ENCODE results near the gene CNTN5. TPM values are rescaled to one million over a fixed set of nuclear protein-coding genes. Genes with fewer than 3 reads are reported as not detected.

Gene CNTN5
- polyA plus RNA-seq, 1 of the 3 experiments (the other 2 are of a cell fraction), result not detected

DNA sequence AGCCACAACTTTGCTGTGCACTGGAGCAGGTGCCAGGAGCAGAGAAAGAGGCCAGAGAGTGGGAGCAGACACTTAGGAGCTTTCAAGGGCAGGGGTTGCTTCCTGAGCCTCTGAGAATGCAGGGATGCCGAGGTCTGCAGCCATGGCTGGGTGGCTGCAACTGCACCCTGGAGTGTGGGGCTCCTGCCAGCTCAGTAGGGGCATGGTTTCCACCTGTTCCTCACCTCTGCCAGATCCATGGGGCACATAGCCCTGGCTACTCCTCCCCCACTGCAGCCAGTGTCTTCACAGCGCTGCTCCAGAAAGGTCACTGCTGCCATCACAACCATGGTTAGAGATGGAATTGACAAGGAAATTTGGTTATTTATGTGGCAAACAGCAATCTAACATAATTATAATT, 404.8 kb downstream of the CNTN5 start:
- TF ChIP-seq SMC3 (IDR thresholded peaks at IDR 0.05; ENCODE audit: low read depth, low read length) (no peak), YY1 (IDR thresholded peaks at IDR 0.05; ENCODE audit: low read depth) (no peak), TEAD4 (IDR thresholded peaks at IDR 0.05; ENCODE audit: borderline replicate concordance, insufficient read depth) (no peak), RXRA (IDR thresholded peaks at IDR 0.05; ENCODE audit: borderline replicate concordance, low read depth) (no peak), TAF1 (IDR thresholded peaks at IDR 0.05; ENCODE audit: borderline replicate concordance, low read depth, low read length) (no peak), RAD21 (IDR thresholded peaks at IDR 0.05; ENCODE audit: low read length) (no peak), GABPA (IDR thresholded peaks at IDR 0.05; ENCODE audit: low read depth) (no peak), EZH2phosphoT487 (IDR thresholded peaks at IDR 0.05; ENCODE audit: borderline replicate concordance, low read depth) (no peak), NRF1 (IDR thresholded peaks at IDR 0.05; ENCODE audit: low read depth, low read length) (no peak), MXI1 (IDR thresholded peaks at IDR 0.05; ENCODE audit: low read depth, low read length) (no peak), TCF12 (IDR thresholded peaks at IDR 0.05) (no peak), RCOR1 (IDR thresholded peaks at IDR 0.05; ENCODE audit: low read length) (no peak), SIN3A (IDR thresholded peaks at IDR 0.05; ENCODE audit: borderline replicate concordance, low read depth, low read length) (no peak), GATA2 (CRISPR knock-in tag; IDR thresholded peaks at IDR 0.05) (no peak), NFIC (IDR thresholded peaks at IDR 0.05; ENCODE audit: borderline replicate concordance) (no peak)
- TF ChIP-seq, protein P1, sequence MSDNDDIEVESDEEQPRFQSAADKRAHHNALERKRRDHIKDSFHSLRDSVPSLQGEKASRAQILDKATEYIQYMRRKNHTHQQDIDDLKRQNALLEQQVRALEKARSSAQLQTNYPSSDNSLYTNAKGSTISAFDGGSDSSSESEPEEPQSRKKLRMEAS (IDR thresholded peaks at IDR 0.05; ENCODE audit: low read depth), result no peak
- TF ChIP-seq, protein P2, sequence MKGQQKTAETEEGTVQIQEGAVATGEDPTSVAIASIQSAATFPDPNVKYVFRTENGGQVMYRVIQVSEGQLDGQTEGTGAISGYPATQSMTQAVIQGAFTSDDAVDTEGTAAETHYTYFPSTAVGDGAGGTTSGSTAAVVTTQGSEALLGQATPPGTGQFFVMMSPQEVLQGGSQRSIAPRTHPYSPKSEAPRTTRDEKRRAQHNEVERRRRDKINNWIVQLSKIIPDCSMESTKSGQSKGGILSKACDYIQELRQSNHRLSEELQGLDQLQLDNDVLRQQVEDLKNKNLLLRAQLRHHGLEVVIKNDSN (IDR thresholded peaks at IDR 0.05; ENCODE audit: borderline replicate concordance, low read depth), result no peak

DNA sequence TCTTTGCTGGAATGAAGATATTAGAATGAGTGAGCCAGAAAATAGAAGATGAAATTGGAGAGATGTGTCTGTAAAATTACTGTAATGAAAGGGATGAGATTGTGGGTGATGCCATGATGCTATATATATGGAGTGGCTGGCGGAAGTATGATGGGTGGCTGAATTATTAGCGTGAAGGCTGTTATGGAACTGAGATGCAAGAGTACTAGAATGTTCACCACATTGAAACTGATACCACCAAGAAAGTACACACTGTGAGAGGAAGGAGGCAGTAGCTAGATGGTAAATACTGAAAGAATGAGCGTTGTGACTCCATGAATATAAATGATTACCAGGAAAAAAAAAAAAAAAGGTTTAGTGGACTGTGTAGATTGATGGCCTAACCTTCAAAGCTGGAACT, 411.9 kb downstream of the CNTN5 start:
- H3K9me2 ChIP-seq, result no peaks in the 10 kb centered on the region; the same call in 1 of the 2 replicates
- H4K20me1 ChIP-seq (ENCODE audit: insufficient read depth), result no peaks in the 10 kb centered on the region
- H2AFZ ChIP-seq (ENCODE audit: low read depth), result peak overlapping the region; percentile 22; the same call in 1 of the 2 replicates
- H3K9ac ChIP-seq, result no peak overlapping the region
- no peak overlapping the region for H3K4me2 ChIP-seq
- H3K9me3 ChIP-seq, result no peaks in the 10 kb centered on the region
- ChIA-PET CTCF (interaction anchor here (1.0 kb wide), 1 partner anchor 69 kb away, joined by 3 read pairs; no protein-coding TSS in a partner anchor), POLR2A (no interaction called here)
- H3K27me3 ChIP-seq (ENCODE audit: insufficient read depth), result peaks cover 4% of the 10 kb centered on the region; the same call in 1 of the 2 replicates
- H3K79me2 ChIP-seq (ENCODE audit: insufficient read depth), result no peaks in the 10 kb centered on the region
- DNase-seq, result no peak
- no peaks in the 10 kb centered on the region for H3F3A ChIP-seq (replicated peaks; ENCODE audit: insufficient read depth)
- no peaks in the 10 kb centered on the region for H3K4me1 ChIP-seq (ENCODE audit: control insufficient read depth in 1 of 2, insufficient read depth in 2 of 2, low read depth in 1 of 2, low read length in 1 of 2)
- no peak for TF ChIP-seq EZH2phosphoT487 (IDR thresholded peaks at IDR 0.05; ENCODE audit: borderline replicate concordance, low read depth)
- WGBS (ENCODE audit: low lambda C conversion rate), result 17% methylated on average over 3 of the region's 3 CpGs
- H3K4me3 ChIP-seq (ENCODE audit: low read depth in 2 of 2, low read length in 1 of 2), result no peak overlapping the region
- H3K27ac ChIP-seq (ENCODE audit: low read depth in 2 of 2, low read length in 1 of 2), result no peak overlapping the region
- no peaks in the 10 kb centered on the region for H3K36me3 ChIP-seq (replicated peaks in 1 of 2; ENCODE audit: control insufficient read depth in 1 of 2, insufficient read depth in 2 of 2, low read length in 1 of 2)

More for the DNA sequence above, 404.8 kb downstream of the CNTN5 start:
- no peaks in the 10 kb centered on the region for H3K27me3 ChIP-seq (ENCODE audit: insufficient read depth)
- no peak overlapping the region for H2AFZ ChIP-seq (ENCODE audit: low read depth)
- no peaks in the 10 kb centered on the region for H3K79me2 ChIP-seq (ENCODE audit: insufficient read depth)
- ChIA-PET POLR2A (no interaction called here), CTCF (no interaction called here)
- no peak for DNase-seq
- WGBS (ENCODE audit: low lambda C conversion rate), result 0% methylated on average over 1 of the region's 2 CpGs
- no peaks in the 10 kb centered on the region; a peak in 1 of 4 replicates for H3K4me1 ChIP-seq (ENCODE audit: control insufficient read depth in 1 of 2, insufficient read depth in 2 of 2, low read depth in 1 of 2, low read length in 1 of 2)
- no peak overlapping the region for H3K4me2 ChIP-seq
- H3K4me3 ChIP-seq (ENCODE audit: low read depth in 2 of 2, low read length in 1 of 2), result no peak overlapping the region
- no peak overlapping the region for H3K27ac ChIP-seq (ENCODE audit: low read depth in 2 of 2, low read length in 1 of 2)
- no peaks in the 10 kb centered on the region for H3F3A ChIP-seq (replicated peaks; ENCODE audit: insufficient read depth)
- H4K20me1 ChIP-seq (ENCODE audit: insufficient read depth), result no peaks in the 10 kb centered on the region
- H3K9ac ChIP-seq, result no peak overlapping the region
- no peaks in the 10 kb centered on the region for H3K36me3 ChIP-seq (replicated peaks in 1 of 2; ENCODE audit: control insufficient read depth in 1 of 2, insufficient read depth in 2 of 2, low read length in 1 of 2)
- peaks cover 3% of the 10 kb centered on the region; the same call in 1 of the 2 replicates for H3K9me2 ChIP-seq
- H3K9me3 ChIP-seq, result no peaks in the 10 kb centered on the region

Measured in SK-N-SH (cell line).